KMS-11 (cell line): Measurements from ENCODE around the gene TSC22D3.
A peak's percentile ranks its signal among the peaks of the same experiment; 100 is the strongest.

Experiments
- H2AFZ ChIP-seq: fragments of 200-600 bp; sonication (generic); 2 replicates; pipeline ENCODE4 v1.6.1; 2016; ENCODE audit warnings: antibody characterized with exemption, mixed run types, low read depth
- H3K27ac ChIP-seq: fragments of 200-600 bp; sonication (generic); 2 replicates; pipeline ENCODE4 v1.6.1; 2016; ENCODE audit warnings: mild to moderate bottlenecking, mixed run types
- H3K27me3 ChIP-seq: fragments of 200-600 bp; sonication (generic); 2 replicates; pipeline ENCODE4 v1.6.1; 2017; ENCODE audit warnings: mild to moderate bottlenecking, low read depth, mixed run types, moderate library complexity; ENCODE audit not compliant: insufficient read depth
- H3K36me3 ChIP-seq: fragments of 200-600 bp; sonication (generic); 2 replicates; pipeline ENCODE4 v1.6.1; 2017; ENCODE audit warnings: mild to moderate bottlenecking, mixed run types; ENCODE audit not compliant: insufficient read depth
- H3K4me1 ChIP-seq: fragments of 200-600 bp; sonication (generic); 2 replicates; pipeline ENCODE4 v1.6.1; 2016; ENCODE audit warnings: mild to moderate bottlenecking, low read depth, mixed run types; ENCODE audit not compliant: poor library complexity, severe bottlenecking
- H3K4me2 ChIP-seq: fragments of 200-600 bp; sonication (generic); 2 replicates; pipeline ENCODE4 v1.7.0; 2016; ENCODE audit warnings: mild to moderate bottlenecking, mixed run types
- H3K4me3 ChIP-seq: fragments of 200-600 bp; sonication (generic); IDR thresholded peaks from 2 replicates; pipeline ENCODE4 v1.6.1; 2017; ENCODE audit warnings: low read depth, low read length, mixed read lengths; ENCODE audit not compliant: insufficient read depth
- H3K79me2 ChIP-seq: fragments of 200-600 bp; sonication (generic); 2 replicates; pipeline ENCODE4 v1.6.1; 2016; ENCODE audit warnings: low read depth, mixed run types; ENCODE audit not compliant: insufficient read depth
- H3K9ac ChIP-seq: fragments of 200-600 bp; sonication (generic); 2 replicates; pipeline ENCODE4 v1.6.1; 2016; ENCODE audit warnings: mild to moderate bottlenecking, mixed run types
- H4K20me1 ChIP-seq: fragments of 200-600 bp; sonication (generic); 2 replicates; pipeline ENCODE4 v1.6.1; 2016; ENCODE audit warnings: mild to moderate bottlenecking, mixed run types; ENCODE audit not compliant: insufficient read depth
- TF ChIP-seq, protein P1 (sequence below): fragments of 200-600 bp; sonication (generic); conservative IDR thresholded peaks from 2 replicates; pipeline ENCODE4 v1.6.1; 2017; ENCODE audit warnings: low read depth, mild to moderate bottlenecking, antibody characterized with exemption, low read length, moderate library complexity, mixed read lengths

The TSC22D3 gene

GRCh38 chrX:107728371-107729099, 47.1 kb downstream of the TSC22D3 start:
- H3K27ac ChIP-seq: no peak overlapping the region
- TF ChIP-seq, protein P1, sequence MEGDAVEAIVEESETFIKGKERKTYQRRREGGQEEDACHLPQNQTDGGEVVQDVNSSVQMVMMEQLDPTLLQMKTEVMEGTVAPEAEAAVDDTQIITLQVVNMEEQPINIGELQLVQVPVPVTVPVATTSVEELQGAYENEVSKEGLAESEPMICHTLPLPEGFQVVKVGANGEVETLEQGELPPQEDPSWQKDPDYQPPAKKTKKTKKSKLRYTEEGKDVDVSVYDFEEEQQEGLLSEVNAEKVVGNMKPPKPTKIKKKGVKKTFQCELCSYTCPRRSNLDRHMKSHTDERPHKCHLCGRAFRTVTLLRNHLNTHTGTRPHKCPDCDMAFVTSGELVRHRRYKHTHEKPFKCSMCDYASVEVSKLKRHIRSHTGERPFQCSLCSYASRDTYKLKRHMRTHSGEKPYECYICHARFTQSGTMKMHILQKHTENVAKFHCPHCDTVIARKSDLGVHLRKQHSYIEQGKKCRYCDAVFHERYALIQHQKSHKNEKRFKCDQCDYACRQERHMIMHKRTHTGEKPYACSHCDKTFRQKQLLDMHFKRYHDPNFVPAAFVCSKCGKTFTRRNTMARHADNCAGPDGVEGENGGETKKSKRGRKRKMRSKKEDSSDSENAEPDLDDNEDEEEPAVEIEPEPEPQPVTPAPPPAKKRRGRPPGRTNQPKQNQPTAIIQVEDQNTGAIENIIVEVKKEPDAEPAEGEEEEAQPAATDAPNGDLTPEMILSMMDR: no peak
- H3K27me3 ChIP-seq: no peaks in the 10 kb centered on the region
- no peaks in the 10 kb centered on the region for H4K20me1 ChIP-seq
- H3K79me2 ChIP-seq: no peaks in the 10 kb centered on the region
- no peak overlapping the region for H3K4me3 ChIP-seq
- H3K4me1 ChIP-seq: peaks cover 39% of the 10 kb centered on the region
- H3K4me2 ChIP-seq: peak overlapping the region; percentile 54; the same call in 1 of the 2 replicates
- no peak overlapping the region; the same call in 1 of the 2 replicates for H3K9ac ChIP-seq
- H3K36me3 ChIP-seq: no peaks in the 10 kb centered on the region
- H2AFZ ChIP-seq: peak overlapping the region; percentile 26; the same call in 1 of the 2 replicates

GRCh38 chrX:107726816-107727534, 48.6 kb downstream of the TSC22D3 start:
- H4K20me1 ChIP-seq: no peaks in the 10 kb centered on the region
- no peaks in the 10 kb centered on the region for H3K79me2 ChIP-seq
- H2AFZ ChIP-seq: no peak overlapping the region
- no peak overlapping the region for H3K9ac ChIP-seq
- H3K4me1 ChIP-seq: peaks cover 34% of the 10 kb centered on the region
- H3K27ac ChIP-seq: no peak overlapping the region
- no peak overlapping the region for H3K4me2 ChIP-seq
- no peaks in the 10 kb centered on the region for H3K36me3 ChIP-seq
- H3K27me3 ChIP-seq: no peaks in the 10 kb centered on the region
- TF ChIP-seq, protein P1: no peak
- H3K4me3 ChIP-seq: no peak overlapping the region

GRCh38 chrX:107725761-107726555, 49.6 kb downstream of the TSC22D3 start:
- H3K79me2 ChIP-seq: no peaks in the 10 kb centered on the region
- H3K27ac ChIP-seq: no peak overlapping the region
- peaks cover 27% of the 10 kb centered on the region for H3K4me1 ChIP-seq
- H3K4me3 ChIP-seq: no peak overlapping the region
- no peak overlapping the region for H3K4me2 ChIP-seq
- H2AFZ ChIP-seq: no peak overlapping the region
- H3K36me3 ChIP-seq: no peaks in the 10 kb centered on the region
- TF ChIP-seq, protein P1: no peak
- H3K27me3 ChIP-seq: no peaks in the 10 kb centered on the region
- H3K9ac ChIP-seq: no peak overlapping the region
- no peaks in the 10 kb centered on the region for H4K20me1 ChIP-seq

- no peak overlapping the region for H2AFZ ChIP-seq
- no peaks in the 10 kb centered on the region for H4K20me1 ChIP-seq
- no peak overlapping the region for H3K4me2 ChIP-seq
- H3K4me3 ChIP-seq: no peak overlapping the region
- no peaks in the 10 kb centered on the region for H3K27me3 ChIP-seq
- no peaks in the 10 kb centered on the region for H3K79me2 ChIP-seq
- H3K27ac ChIP-seq: no peak overlapping the region
- no peak overlapping the region for H3K9ac ChIP-seq
- H3K4me1 ChIP-seq: peaks cover 14% of the 10 kb centered on the region
- H3K36me3 ChIP-seq: no peaks in the 10 kb centered on the region
- TF ChIP-seq, protein P1: no peak
These were observed 50.9 kb downstream of the TSC22D3 start for GRCh38 chrX:107724653-107725052.
